Left cardiac atrium (tissue), 4 donors: Measurements from ENCODE around the gene CKMT2. TPM values are rescaled to one million over a fixed set of nuclear protein-coding genes. Genes with fewer than 3 reads are reported as not detected.
"Not testable (repeated sequence)": the region's sequence is repeated elsewhere in the genome, so short reads cannot be mapped to it uniquely, and the experiment has no call there.

Source experiments
- ATAC-seq, 2 donors: fragments of 200-7000 bp; cut with Tn5 transposase; one replicate each; pipeline ENCODE4 v1.9.1; 2020; ENCODE audit warnings: mild to moderate bottlenecking in 2 of 2, moderate library complexity in 2 of 2
- DNase-seq: peaks from one replicate; pipeline ENCODE4 v3.0.0-alpha.2; 2020
- intact Hi-C, 2 donors: fragments of 100-400 bp; cut with DNase I; formaldehyde crosslinking; loops; one replicate each; pipeline versions ENCODE4 v1.14.1 to v1.15.1; 2022 to 2023
- total RNA-seq, 2 donors: library from RNA; stranded (reverse); fragmentation: NEBNext Ultra II Directional; extraction: Animal tissue kit (Norgen Biotek cat#: 25700); gene quantifications; one replicate each; pipeline ENCODE4 v1.2.1, GENCODE V29; 2021
- donor health status: DM: no; HTN: yes; CAD: no.
- donor health status: DM: no; HTN: yes; CAD: no; lungs with severe emphysema.
- donor health status: DM: yes; HTN: yes; CAD: no.
- donor health status: Dilated cardiomyopathy.

The CKMT2 gene
- total RNA-seq, 2 donors from 2014 or later, result 742 to 839 TPM

DNA sequence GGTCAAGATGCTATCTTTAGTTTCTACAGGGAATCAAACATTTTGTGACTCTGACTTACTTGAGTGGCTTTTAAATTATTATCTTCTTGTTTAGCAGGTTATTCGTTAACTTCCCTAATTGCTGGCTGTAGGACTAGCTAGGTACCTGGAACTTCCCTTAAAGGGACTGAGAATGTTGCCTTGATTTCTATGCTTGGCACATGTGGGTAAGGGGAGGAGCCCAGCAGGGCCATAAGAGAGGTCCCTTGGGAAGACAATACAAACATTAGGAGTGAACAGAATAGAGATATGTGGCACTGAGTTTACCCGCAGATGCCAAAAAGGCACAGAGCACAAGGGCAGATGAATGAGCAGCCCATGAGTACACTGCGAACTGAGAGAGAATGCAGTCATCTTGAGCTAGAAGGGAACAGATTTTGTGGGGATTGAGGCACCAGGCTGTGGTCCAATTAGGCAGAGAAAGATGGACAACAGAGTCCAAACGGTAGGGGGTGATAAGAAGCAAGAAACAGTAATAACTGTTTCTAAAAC, 9.8 kb downstream of the CKMT2 start:
- DNase-seq (no peak), ATAC-seq (no peak)
- intact Hi-C loops, result no loop called here

DNA sequence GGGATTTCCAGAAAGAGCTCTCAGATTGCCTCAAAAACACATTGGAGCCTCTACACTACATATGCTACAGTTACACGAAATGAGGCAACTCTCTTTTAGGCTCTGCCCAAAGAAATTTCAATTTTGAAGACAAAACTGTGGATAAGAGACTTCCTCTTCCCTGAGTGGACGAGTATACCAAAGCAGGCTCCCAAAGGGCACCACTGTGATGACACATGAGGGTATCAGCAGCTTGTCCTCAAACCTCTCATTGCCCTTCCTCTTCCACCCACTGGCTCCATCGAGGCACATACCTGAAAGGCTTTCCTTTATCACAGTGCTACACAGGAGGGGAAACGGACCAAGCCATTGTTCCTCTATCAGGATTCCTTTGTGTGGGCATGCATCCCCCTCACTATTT, 11.3 kb downstream of the CKMT2 start:
- no peak for DNase-seq
- no peak for ATAC-seq
- intact Hi-C loops, result no loop called here

DNA sequence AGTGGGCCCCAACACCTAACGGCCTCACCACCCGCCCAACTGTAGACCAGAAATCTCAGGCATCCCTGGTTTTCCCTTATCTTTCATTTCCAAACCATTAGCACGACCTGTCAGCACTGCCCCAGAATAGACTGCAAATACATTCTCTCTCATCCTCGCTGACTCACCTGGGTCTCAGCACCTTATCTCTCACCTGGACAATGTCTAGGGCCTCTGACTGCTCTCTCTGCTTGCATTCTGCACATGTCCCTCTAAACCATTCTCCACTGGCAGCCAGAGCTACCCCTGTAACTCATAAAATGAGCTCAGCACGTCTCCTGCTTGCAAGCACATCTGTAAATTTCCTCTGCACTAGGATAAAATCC, 12.7 kb downstream of the CKMT2 start:
- intact Hi-C loops, result no loop called here
- ATAC-seq (peak in 1 of 2 donors; percentile 38), DNase-seq (no peak)

DNA sequence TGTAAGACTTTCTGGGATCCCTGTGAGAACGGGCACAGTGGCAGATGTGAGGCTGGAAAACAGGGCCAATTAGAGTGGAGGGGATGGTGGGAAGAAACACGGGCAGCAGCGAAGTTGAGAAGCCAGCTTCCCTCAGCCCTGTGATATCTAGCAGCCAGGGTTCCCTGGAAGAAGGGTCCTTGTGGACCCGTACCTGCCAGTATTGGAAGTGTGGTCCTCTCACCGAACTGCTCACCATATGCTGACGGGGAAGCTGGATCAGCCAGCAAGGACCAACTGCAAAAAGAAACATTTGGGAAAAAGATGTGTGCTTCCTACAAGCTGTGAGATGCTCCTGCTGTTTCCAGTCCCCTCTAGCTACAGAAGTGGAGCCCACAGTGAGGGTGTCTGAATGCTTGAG, 13.6 kb downstream of the CKMT2 start:
- intact Hi-C loops, result no loop called here
- DNase-seq (no peak), ATAC-seq (no peak)

DNA sequence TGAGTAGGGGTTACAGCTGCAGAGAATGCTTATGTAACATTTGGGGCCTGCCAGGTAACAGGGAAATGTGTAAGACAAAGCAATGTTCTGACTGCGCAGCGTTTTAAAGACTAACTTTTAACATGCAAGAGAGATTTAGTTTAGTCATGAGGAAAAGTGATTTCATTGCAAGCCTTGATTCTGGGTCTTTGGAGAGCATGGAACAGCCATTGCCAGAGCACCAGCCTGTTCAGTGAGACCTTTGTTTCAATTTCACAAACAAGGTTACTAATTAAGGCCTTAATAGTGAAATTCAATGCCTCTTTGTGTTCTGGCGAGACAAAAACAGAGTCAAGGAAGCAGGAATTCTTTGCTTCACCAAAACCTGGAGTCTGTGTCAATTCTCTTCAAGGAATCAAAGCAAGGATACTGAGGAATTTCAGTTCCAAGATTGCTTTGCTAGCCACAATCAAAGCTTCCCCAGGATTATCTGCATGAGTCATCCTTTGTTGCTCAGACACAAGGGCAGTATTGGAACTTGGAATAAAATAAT, 14.4 kb downstream of the CKMT2 start:
- no peak for DNase-seq
- no peak for ATAC-seq

DNA sequence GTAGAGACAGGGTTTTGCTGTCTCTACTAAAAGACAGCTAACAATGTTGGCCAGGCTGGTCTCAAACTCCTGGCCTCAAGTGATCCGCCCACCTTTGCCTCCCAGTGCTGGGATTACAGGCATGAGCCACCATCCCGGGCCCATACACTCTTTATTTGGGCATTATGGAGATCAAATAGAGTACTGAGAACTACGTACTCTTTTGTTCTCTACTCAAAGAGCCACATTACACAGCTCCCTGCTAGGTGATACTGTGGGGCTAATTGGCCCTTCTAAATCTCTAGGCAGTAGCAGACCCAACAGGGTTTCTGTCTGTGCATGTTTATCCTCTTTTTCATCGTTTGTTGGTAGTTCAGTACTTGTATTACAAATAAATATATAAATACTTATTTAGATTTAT, 16.1 kb downstream of the CKMT2 start:
- ATAC-seq, result no peak
- intact Hi-C loops, result no loop called here

More for the DNA sequence above, 14.4 kb downstream of the CKMT2 start:
- intact Hi-C loops, result no loop called here

DNA sequence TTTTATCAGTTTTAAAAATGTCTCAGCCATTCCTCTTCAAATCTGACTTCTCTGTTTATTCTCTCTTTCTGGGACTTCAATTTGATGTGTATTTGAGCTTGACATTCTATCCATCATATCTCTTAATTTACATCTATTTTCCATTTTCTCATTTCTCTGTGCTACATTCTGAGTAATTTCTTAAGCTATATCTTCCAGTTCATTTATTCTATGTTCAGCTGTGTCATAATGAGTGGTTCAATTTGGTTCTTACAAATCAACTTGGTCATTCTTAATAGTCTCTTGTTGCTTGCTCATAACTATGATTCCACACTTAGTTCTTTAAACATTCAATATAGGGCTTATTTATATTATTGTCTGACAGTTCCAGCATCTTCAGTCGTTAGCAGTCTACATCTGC, 16.9 kb downstream of the CKMT2 start:
- no peak for DNase-seq
- no peak for ATAC-seq
- intact Hi-C loops, result no loop called here

More for the DNA sequence above, 16.1 kb downstream of the CKMT2 start:
- no peak for DNase-seq

DNA sequence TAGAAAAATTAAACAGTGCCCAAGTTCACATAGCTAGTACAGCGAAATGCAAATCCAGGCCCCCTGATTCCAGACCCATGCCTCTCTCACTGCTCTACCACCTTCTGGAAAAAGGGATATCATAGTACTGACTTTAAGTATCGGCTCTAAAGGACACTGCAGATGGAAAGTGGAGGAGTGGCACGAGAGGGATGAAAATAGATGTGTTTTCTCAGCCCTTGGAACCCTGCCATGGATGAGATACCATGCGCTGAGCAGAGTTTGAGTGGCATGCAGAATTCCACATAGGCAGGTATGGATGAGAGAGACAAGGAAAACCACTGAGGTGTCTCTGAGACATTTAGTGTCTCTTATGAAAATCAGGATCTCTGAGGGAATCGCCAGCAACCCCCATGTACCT, 18.8 kb downstream of the CKMT2 start:
- intact Hi-C loops, result no loop called here
- ATAC-seq, result peak; percentile 66 to 72
- DNase-seq, result no peak

DNA sequence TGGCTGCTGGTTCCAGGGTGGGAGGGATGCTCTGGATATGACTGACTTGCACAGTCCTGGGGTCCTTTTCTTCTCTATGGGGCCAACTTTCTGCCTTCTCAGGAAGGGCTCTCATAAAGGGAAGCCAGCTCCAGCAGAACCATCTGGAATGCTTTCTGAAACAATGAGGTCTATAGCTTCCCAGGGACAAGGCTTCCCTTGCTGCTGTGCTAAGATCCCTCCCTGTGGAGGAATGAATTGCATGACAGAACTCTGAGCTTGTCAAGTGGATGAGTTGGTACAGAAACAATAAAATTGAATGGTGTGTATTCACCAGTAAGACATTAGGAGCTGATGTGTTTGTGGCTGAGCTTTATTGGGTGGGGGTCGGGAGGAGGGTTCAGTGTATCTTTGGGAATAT, 19.8 kb downstream of the CKMT2 start:
- intact Hi-C loops, result no loop called here

DNA sequence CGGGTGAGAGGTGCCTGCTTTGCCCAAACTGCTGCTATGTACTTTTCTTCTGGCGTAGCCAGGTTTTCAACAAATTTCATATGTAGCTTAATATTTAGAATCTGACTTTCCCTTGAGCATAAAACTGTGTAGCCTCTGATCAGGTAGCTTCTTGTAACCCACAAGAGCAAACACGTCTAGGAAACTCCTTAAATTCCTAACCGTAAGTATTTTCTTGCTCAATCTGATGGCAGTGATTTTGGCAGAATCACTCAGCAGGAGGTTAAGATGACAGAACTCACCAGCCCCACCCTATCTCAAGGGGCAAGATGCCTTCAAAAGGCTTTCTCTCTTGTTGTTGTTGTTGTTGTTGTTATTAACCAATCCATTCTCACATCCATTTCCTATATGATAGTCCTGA, 20.8 kb downstream of the CKMT2 start:
- intact Hi-C loops, result no loop called here
- DNase-seq, result no peak
- no peak for ATAC-seq

More for the DNA sequence above, 19.8 kb downstream of the CKMT2 start:
- DNase-seq (no peak), ATAC-seq (no peak)

DNA sequence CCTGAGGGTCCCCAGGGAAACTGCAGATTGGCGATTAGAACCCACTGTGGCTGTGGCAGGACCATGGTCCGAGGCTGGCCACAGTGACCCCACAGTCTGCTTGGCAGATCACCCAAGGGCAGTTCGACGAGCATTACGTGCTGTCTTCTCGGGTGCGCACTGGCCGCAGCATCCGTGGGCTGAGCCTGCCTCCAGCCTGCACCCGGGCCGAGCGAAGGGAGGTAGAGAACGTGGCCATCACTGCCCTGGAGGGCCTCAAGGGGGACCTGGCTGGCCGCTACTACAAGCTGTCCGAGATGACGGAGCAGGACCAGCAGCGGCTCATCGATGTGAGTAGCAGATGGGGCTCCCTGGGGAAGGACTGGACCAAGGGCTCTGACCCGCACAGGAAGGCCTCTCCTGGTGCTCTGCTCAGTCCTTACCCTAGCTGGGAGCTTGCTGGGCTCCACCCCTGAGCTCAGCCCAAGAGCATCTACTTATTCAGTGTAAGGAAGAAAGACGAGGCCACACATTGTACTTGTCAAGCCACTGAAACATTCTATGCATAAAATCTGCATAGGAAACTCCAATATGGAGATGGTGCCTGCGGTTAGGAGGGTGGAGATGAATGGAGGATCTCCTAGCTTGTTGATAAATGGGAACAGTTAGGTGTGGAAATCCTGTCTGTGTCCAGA, 21.9 kb downstream of the CKMT2 start:
- DNase-seq (no peak), ATAC-seq (no peak)
- intact Hi-C loops, result no loop called here

DNA sequence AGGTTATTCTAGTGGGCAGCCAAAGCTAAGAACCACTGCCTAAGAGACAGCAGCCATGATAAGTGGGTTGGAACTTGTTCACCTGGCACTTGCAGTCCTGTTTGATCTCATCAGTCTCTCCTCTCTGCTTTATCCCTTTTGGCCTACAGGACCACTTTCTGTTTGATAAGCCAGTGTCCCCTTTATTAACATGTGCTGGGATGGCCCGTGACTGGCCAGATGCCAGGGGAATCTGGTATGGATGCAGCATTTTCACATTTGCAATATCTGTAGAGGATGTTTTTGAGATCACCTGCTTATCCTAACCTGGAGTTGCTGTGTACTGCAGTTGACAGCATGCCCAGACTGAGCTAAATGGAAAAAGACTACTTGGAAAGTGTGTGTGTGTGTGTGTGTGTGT, 23.6 kb downstream of the CKMT2 start:
- ATAC-seq, result no peak
- no peak for DNase-seq
- intact Hi-C loops, result no loop called here

DNA sequence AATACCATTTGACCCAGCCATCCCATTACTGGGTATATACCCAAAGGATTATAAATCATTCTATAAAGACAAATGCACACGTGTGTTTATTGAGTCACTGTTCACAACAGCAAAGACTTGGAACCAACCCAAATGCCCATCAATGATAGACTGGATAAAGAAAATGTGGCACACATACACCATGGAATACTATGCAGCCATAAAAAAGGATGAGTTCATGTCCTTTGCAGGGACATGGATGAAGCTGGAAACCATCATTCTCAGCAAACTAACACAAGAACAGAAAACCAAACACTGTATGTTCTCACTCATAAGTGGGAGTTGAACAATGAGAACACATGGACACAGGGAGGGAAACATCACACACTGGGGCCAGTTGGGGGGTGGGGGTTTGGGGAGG, 29.7 kb downstream of the CKMT2 start:
- intact Hi-C loops, ATAC-seq, DNase-seq: not testable (repeated sequence)

DNA sequence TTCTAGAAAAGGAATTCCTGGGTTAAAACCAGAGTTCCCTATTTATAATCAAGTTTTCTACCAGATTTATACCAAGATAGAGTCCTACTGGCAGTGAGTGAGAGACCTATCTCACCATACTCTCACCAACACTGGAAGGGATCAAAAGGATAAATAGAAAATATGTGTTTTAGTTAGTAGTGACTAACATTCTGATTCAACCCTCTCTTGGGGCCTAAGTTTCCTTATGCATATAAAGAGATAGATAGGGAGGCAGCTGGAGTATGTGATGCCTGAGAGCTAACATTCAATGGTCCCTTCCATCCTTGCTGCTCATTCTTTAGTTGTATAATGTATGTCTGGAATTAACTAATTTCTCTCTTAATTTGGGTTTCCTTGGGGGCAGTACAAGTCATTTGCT, 32.0 kb downstream of the CKMT2 start:
- no peak for DNase-seq
- ATAC-seq, result no peak
- intact Hi-C loops, result no loop called here

DNA sequence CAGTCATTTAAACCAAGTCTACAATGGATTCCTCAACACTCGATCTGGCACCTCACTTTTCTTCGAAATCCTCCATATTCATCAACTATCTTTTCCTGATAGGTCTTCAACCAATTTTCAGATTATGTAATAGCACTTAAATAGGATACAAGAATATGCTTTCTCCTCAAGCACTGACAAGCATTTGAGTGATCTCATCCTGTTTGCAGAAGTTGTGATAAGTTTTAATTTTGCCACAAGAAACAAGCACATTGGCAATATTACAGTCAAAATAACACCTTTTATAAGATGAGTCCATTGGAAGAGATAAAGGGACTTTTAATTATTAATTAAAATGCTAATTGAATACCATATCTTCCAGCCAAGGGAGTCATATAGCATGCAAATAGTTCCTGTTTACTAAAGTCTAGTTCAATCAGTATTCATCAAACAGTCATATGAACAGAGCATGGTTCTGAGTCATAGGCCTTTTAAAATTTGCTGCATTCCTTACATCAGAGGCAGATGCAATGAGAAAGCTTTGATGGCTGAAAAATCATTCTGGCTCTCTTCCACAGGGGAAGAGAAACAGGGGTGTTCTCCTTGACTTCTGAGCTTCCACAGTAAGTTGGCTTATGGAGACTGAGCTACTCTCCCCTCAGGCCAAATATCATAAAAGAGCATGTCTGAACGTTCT, 35.5 kb downstream of the CKMT2 start:
- DNase-seq (no peak), ATAC-seq (peak in 1 of 2 donors; percentile 79)
- intact Hi-C loops, result no loop called here

DNA sequence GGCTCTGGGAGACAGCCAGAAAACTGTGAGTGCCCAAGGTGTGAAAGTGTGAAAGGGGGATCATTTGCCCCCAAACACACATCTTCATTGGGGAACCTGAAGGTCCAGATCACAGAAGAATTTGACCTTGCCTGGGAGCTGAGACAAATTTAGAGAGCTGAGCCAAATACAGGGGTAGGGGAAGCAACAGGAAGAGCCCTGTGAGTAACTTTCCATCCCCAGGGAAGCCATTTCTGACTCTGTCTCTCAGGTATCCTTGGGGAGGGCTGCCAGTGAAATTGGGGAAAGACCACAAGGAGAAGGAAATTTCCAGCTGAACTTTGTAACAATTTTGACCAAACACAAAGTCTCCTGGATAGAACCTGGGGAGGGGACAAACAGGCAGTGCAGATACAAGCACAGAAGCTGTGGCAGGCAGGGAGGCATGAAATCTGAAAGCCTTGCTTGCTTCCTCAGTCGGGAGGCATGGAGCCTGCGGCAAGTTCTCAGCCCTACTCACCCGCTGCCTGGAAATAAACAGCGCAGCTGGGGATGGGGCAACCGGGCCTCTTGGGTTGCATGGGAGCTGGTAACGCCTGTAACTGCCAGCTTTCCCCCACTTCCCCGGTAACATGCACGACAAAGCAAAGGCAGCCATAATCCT, 36.8 kb downstream of the CKMT2 start:
- ATAC-seq, result no peak
- DNase-seq, result no peak
- intact Hi-C loops, result no loop called here

DNA sequence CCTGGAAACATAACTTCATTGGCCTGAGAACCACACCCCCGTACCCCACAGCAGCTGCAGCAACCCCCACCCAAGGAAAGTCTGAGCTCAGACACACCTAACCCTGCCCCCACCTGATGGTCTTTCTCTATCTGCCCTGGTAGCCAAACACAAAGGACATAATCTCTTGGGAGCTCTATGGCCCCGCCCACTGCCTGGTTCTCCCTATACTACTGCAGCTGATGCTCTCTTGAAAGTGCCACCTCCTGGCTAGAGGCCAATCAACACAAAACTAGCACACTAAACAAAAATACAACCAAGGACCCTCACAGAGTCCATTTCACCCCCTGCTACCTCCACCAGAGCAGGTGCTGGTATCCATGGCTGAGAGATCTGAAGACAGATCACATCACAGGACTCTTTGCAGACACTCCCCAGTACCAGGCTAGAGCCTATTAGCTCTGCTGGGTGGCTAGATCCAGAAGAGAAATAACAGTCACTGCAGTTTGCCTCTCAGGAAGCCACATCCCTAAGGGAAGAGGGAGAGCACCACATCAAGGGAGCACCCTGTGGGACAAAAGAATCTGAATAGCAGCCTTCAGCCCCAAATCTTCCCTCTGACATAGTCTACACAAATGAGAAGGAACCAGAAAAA, 37.4 kb downstream of the CKMT2 start:
- ATAC-seq, DNase-seq, intact Hi-C loops: not testable (repeated sequence)

DNA sequence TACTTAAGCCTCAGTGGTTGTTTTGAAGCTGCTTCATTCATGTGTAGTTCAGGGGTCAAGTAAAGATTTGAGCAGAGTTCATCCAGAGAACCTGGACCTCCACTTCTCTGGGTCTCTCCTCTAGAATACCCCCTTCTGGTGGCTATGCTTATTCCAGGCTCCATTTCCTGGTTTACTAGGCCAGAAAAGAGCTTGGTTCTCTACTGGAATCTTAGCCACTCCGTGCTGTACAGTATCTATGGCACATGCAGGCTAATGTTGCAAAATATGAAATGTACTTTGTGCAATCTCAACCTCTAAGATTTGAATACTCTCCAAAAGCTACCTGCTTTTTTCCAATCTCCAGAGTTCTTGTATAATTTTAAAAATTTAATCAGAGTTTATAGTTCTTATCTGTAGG, 50.9 kb downstream of the CKMT2 start:
- ATAC-seq (no peak), DNase-seq (no peak)
- intact Hi-C loops, result no loop called here

DNA sequence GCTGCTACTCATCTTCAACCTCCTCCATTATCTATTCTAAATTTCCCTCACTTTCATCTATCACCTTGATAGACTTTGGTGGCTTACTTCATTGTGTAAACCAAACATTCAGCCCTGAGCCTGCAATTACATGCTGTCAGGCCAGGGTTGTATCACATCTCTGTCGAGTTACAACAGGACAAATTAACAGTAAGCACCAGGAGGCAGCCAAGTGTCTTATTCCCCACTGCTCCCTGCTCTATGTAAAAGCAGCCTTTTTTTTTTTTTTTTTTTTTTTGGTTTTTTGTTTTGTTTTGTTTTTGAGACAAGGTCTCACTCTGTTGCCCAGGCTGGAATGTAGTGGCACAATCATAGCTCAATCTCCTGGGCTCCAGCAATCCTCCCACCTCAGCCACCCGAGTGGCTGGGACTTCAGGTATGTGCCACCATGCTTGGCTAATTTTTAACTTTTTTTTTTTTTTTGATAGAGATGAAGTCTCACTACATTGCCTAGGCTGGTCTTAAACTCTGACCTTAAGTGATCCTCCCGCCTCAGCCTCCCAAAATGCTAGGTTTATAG, 53.0 kb downstream of the CKMT2 start:
- no peak for ATAC-seq
- DNase-seq, result no peak
- intact Hi-C loops, result no loop called here
